HG03432 (cell line): ENCODE data around the gene SLC50A1.

Experiments used
- ATAC-seq: cut with Tn5 transposase; IDR thresholded peaks from one replicate; pipeline ENCODE4 v1.9.1; 2021; ENCODE audit warnings: mild to moderate bottlenecking, moderate library complexity; ENCODE audit not compliant: unreplicated experiment

SLC50A1 gene

GRCh38 chr1:155169541-155169940 is 33.9 kb downstream of the SLC50A1 start:
- ATAC-seq, result no peak

GRCh38 chr1:155170101-155170785 is 34.6 kb downstream of the SLC50A1 start:
- ATAC-seq, result no peak

GRCh38 chr1:155170806-155171205 is 35.2 kb downstream of the SLC50A1 start:
- no peak for ATAC-seq

- peak; percentile 23 for ATAC-seq
Measured at GRCh38 chr1:155171836-155172731, 36.4 kb downstream of the SLC50A1 start.

- peak; percentile 63 for ATAC-seq
Measured at GRCh38 chr1:155172732-155173477, 37.3 kb downstream of the SLC50A1 start, which contains the start of gene KRTCAP2. Gene KRTCAP2, minus strand, starts transcription at chr1:155173304. Its CDS starts 80 bp downstream, at chr1:155173224.

- no peak for ATAC-seq
Measured at GRCh38 chr1:155173478-155174323, 38.0 kb downstream of the SLC50A1 start, which contains the start of gene TRIM46. Gene TRIM46, plus strand, starts transcription at chr1:155173849. Its CDS starts 118 bp downstream, at chr1:155173967.

GRCh38 chr1:155174324-155175280 is 39.0 kb downstream of the SLC50A1 start:
- no peak for ATAC-seq

GRCh38 chr1:155175281-155175926 is 39.8 kb downstream of the SLC50A1 start:
- no peak for ATAC-seq

- ATAC-seq, result no peak
Measured at GRCh38 chr1:155175927-155176371, 40.3 kb downstream of the SLC50A1 start.

- no peak for ATAC-seq
Measured at GRCh38 chr1:155176544-155177071, 41.0 kb downstream of the SLC50A1 start.

- ATAC-seq, result no peak
Measured at GRCh38 chr1:155177192-155177917, 41.7 kb downstream of the SLC50A1 start.

- no peak for ATAC-seq
Measured at GRCh38 chr1:155177918-155178281, 42.2 kb downstream of the SLC50A1 start.

GRCh38 chr1:155178441-155179111 is 42.9 kb downstream of the SLC50A1 start:
- ATAC-seq, result no peak

GRCh38 chr1:155179112-155180031 is 43.7 kb downstream of the SLC50A1 start:
- ATAC-seq, result no peak

GRCh38 chr1:155181371-155182051 is 45.9 kb downstream of the SLC50A1 start:
- no peak for ATAC-seq
